GM12878 (cell line): ENCODE results near the gene MYCBP2.

ENCODE experiments used
- EP300 ChIP-seq, 2 experiments: fragments of 150-350 bp in 1 of 2; IDR thresholded peaks; 2 replicates each; pipeline ENCODE4 v1.6.1; 2011 to 2012; ENCODE audit warnings: low read depth in 2 of 2, low read length in 2 of 2, borderline replicate concordance in 1 of 2, improper control_type of control experiment in 1 of 2, inconsistent platforms in 1 of 2; ENCODE audit not compliant: control insufficient read depth in 1 of 2
- EZH2 ChIP-seq: IDR thresholded peaks from 2 replicates; pipeline ENCODE4 v1.6.1; 2012; ENCODE audit warnings: low read depth, mild to moderate bottlenecking, control low read depth, inconsistent platforms, low read length, borderline replicate concordance; ENCODE audit not compliant: control insufficient read depth
- HDAC2 ChIP-seq: fragments of 200-600 bp; sonication (generic); IDR thresholded peaks from 2 replicates; pipeline ENCODE4 v1.6.1; 2017
- NFYB ChIP-seq: IDR thresholded peaks from 2 replicates; pipeline ENCODE4 v1.6.1; 2011; ENCODE audit warnings: low read depth, mild to moderate bottlenecking, low read length, improper control_type of control experiment, moderate library complexity; ENCODE audit not compliant: insufficient read depth
- POLR2AphosphoS5 ChIP-seq: IDR thresholded peaks from 2 replicates; pipeline ENCODE4 v1.6.1; 2011; ENCODE audit warnings: mild to moderate bottlenecking, low read length, inconsistent platforms
- ZNF687 ChIP-seq: fragments of 450-650 bp; IDR thresholded peaks from 2 replicates; pipeline ENCODE4 v1.6.1; 2017; ENCODE audit warnings: mild to moderate bottlenecking, moderate library complexity
- TF ChIP-seq, protein P1 (sequence below), 3 experiments: IDR thresholded peaks in 2 of 3; conservative IDR thresholded peaks in 1 of 3; 2 replicates each; pipeline ENCODE4 v1.5.1; 2011; ENCODE audit warnings: low read depth in 3 of 3, low read length in 3 of 3, mild to moderate bottlenecking in 3 of 3, control low read depth in 2 of 3, moderate library complexity in 2 of 3, inconsistent platforms in 1 of 3, mixed read lengths in 1 of 3; ENCODE audit not compliant: control insufficient read depth in 2 of 3, insufficient read depth in 1 of 3; ENCODE audit errors: extremely low read depth in 1 of 3
- TF ChIP-seq, protein P2 (sequence below): fragments of 450-650 bp; formaldehyde crosslinking; IDR thresholded peaks from 2 replicates; pipeline ENCODE4 v1.5.0; 2022; ENCODE audit warnings: mild to moderate bottlenecking, missing genetic modification characterization

DNA sequence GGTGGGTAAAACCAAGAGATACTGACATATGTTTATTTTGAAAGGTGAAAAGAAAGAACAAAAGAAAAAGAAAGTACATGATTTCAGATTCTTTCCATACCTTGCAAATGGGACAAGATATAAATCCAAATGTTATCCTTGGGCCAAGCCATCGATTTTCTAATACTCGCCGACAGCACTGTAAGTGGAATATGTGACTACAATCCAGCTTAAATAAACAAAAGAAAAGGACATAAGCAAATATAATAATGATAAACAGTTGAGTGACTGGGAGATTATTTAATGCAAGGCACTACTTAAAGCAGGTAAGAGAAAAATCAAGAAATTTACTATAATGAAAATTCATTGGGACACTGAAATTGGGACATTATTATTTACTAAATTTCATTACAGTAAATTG is 270.0 kb downstream of the MYCBP2 start:
- TF ChIP-seq HDAC2 (no peak), EP300 (IDR thresholded peaks at IDR 0.05; ENCODE audit: borderline replicate concordance in 1 of 2, control insufficient read depth in 1 of 2, low read depth in 2 of 2, low read length in 2 of 2) (no peak), EZH2 (no peak), ZNF687 (no peak), POLR2AphosphoS5 (no peak), NFYB (no peak)
- TF ChIP-seq, protein P1, sequence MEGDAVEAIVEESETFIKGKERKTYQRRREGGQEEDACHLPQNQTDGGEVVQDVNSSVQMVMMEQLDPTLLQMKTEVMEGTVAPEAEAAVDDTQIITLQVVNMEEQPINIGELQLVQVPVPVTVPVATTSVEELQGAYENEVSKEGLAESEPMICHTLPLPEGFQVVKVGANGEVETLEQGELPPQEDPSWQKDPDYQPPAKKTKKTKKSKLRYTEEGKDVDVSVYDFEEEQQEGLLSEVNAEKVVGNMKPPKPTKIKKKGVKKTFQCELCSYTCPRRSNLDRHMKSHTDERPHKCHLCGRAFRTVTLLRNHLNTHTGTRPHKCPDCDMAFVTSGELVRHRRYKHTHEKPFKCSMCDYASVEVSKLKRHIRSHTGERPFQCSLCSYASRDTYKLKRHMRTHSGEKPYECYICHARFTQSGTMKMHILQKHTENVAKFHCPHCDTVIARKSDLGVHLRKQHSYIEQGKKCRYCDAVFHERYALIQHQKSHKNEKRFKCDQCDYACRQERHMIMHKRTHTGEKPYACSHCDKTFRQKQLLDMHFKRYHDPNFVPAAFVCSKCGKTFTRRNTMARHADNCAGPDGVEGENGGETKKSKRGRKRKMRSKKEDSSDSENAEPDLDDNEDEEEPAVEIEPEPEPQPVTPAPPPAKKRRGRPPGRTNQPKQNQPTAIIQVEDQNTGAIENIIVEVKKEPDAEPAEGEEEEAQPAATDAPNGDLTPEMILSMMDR (IDR thresholded peaks at IDR 0.05 in 2 of 3, conservative IDR thresholded peaks at IDR 0.05 in 1 of 3; ENCODE audit: control insufficient read depth in 2 of 3, extremely low read depth in 1 of 3, insufficient read depth in 1 of 3, low read depth in 3 of 3, low read length in 3 of 3): no peak
- TF ChIP-seq, protein P2, sequence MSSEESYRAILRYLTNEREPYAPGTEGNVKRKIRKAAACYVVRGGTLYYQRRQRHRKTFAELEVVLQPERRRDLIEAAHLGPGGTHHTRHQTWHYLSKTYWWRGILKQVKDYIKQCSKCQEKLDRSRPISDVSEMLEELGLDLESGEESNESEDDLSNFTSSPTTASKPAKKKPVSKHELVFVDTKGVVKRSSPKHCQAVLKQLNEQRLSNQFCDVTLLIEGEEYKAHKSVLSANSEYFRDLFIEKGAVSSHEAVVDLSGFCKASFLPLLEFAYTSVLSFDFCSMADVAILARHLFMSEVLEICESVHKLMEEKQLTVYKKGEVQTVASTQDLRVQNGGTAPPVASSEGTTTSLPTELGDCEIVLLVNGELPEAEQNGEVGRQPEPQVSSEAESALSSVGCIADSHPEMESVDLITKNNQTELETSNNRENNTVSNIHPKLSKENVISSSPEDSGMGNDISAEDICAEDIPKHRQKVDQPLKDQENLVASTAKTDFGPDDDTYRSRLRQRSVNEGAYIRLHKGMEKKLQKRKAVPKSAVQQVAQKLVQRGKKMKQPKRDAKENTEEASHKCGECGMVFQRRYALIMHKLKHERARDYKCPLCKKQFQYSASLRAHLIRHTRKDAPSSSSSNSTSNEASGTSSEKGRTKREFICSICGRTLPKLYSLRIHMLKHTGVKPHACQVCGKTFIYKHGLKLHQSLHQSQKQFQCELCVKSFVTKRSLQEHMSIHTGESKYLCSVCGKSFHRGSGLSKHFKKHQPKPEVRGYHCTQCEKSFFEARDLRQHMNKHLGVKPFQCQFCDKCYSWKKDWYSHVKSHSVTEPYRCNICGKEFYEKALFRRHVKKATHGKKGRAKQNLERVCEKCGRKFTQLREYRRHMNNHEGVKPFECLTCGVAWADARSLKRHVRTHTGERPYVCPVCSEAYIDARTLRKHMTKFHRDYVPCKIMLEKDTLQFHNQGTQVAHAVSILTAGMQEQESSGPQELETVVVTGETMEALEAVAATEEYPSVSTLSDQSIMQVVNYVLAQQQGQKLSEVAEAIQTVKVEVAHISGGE (CRISPR knock-in tag): no peak
